Esophagus muscularis mucosa (tissue), 3 donors: ENCODE measurements around the gene UBXN6.

ENCODE experiments used
- POLR2A ChIP-seq: fragments of 450-650 bp; IDR thresholded peaks from one replicate; pipeline ENCODE4 v1.6.1; 2017; ENCODE audit warnings: antibody characterized with exemption, moderate library complexity, mild to moderate bottlenecking, low read depth
- POLR2AphosphoS5 ChIP-seq, 2 donors: sonication (generic); formaldehyde crosslinking; IDR thresholded peaks; one replicate each; pipeline ENCODE4 v1.6.1; 2017; ENCODE audit warnings: antibody characterized with exemption in 2 of 2
- TF ChIP-seq, protein P1 (sequence below), 3 experiments: fragments of 200-600 bp in 2 of 3; fragments of 450-650 bp in 1 of 3; sonication (generic) in 2 of 3; IDR thresholded peaks; one replicate each; pipeline ENCODE4 v1.5.1; 2017 to 2019; ENCODE audit warnings: antibody characterized with exemption in 3 of 3, mild to moderate bottlenecking in 2 of 3, moderate library complexity in 1 of 3

DNA sequence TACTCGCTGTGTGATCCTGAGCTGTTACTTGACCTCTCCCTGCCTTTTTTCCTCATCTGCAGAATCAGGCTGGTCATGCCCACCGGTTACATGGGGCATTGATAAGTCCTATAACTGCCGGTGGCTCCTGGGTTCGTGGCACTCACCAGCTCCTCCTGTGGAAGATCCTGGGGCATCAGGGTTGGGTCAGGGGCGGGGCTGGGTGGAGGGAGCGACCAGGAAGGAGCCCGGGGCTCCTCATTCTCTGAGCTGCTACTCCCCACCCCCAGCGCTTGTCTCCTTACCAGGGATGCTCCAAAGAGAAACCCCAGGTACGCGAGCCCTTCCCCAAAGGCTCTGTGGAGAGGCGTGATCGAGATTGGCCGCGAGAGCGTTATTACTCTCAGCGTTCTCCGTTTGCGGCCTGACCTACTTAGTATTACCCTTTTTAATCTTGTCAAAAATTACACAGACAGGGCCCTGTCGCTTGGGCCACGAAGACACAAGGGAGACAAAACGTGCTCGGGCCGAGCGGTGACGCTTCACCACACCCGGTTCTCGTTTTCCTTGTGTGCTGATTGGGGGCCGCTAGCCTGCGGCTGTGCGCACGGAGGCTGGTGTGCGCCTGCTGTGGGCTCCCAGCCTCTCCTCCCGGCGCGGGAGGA, 25.2 kb upstream of the UBXN6 start:
- TF ChIP-seq, protein P1, sequence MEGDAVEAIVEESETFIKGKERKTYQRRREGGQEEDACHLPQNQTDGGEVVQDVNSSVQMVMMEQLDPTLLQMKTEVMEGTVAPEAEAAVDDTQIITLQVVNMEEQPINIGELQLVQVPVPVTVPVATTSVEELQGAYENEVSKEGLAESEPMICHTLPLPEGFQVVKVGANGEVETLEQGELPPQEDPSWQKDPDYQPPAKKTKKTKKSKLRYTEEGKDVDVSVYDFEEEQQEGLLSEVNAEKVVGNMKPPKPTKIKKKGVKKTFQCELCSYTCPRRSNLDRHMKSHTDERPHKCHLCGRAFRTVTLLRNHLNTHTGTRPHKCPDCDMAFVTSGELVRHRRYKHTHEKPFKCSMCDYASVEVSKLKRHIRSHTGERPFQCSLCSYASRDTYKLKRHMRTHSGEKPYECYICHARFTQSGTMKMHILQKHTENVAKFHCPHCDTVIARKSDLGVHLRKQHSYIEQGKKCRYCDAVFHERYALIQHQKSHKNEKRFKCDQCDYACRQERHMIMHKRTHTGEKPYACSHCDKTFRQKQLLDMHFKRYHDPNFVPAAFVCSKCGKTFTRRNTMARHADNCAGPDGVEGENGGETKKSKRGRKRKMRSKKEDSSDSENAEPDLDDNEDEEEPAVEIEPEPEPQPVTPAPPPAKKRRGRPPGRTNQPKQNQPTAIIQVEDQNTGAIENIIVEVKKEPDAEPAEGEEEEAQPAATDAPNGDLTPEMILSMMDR (IDR thresholded peaks at IDR 0.05), result no peak
- TF ChIP-seq POLR2AphosphoS5 (IDR thresholded peaks at IDR 0.05), result no peak
- no peak for TF ChIP-seq POLR2A
